Mammary epithelial cell (primary cell): ENCODE results near the gene DTNA.

Experiments
- CTCF ChIP-seq, 2 donors: IDR thresholded peaks in 1 of 2; conservative IDR thresholded peaks in 1 of 2; 2 replicates each; pipeline ENCODE4 v1.5.1; 2011 to 2012; ENCODE audit warnings: inconsistent platforms in 2 of 2, low read length in 2 of 2, mild to moderate bottlenecking in 2 of 2, control low read depth in 1 of 2, low read depth in 1 of 2; ENCODE audit not compliant: insufficient read depth in 1 of 2; ENCODE audit errors: extremely low read depth in 1 of 2
- EZH2 ChIP-seq: IDR thresholded peaks from 2 replicates; pipeline ENCODE4 v1.6.1; 2012; ENCODE audit warnings: low read length, inconsistent platforms, borderline replicate concordance

- TF ChIP-seq CTCF (conservative IDR thresholded peaks at IDR 0.05 in 1 of 2, IDR thresholded peaks at IDR 0.05 in 1 of 2; ENCODE audit: extremely low read depth in 1 of 2, insufficient read depth in 1 of 2, low read depth in 1 of 2, low read length in 2 of 2): no peak
- no peak for TF ChIP-seq EZH2
These were observed 194.9 kb downstream of the DTNA start for GRCh38 chr18:34904994-34905393.
